ENCODE data around the gene COP1.

Gene COP1

DNA sequence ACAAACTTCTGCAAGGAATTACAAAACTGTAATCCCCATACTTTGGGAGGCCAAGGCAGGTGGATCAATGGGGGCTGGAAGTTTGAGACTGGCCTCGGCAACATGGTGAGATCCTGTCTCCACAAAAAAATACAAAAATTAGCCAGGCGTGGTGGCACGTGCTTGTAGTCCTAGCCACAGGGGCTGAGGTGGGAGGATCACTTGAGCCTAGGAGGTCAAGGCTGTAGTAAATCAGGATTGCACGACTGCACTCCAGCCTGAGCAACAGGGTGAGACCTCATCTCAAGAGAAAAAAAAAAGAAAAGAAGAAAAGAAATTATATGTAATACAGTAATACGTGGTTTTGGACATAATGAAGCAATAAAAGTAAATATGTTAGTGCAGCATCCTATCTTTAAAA lies 138.2 kb downstream of the COP1 start:
- peaks cover 0 to 27% of the 10 kb centered on the region in 2 donors for H3K36me3 ChIP-seq (replicated peaks in 1 of 2; ENCODE audit: control insufficient read depth in 2 of 2, insufficient read depth in 2 of 2, low read length in 2 of 2)
- H3K4me3 ChIP-seq (ENCODE audit: low read length in 2 of 2) = no peak overlapping the region
- no peak overlapping the region for H2BK5ac ChIP-seq (ENCODE audit: low read length)
- no peak overlapping the region for H3K23ac ChIP-seq (ENCODE audit: low read depth, low read length, poor library complexity)
- no peaks in the 10 kb centered on the region for H3K9me3 ChIP-seq (replicated peaks in 1 of 2; ENCODE audit: control insufficient read depth in 2 of 2, insufficient read depth in 1 of 2, low read depth in 1 of 2, low read length in 2 of 2)
- H3K14ac ChIP-seq (ENCODE audit: low read length) = no peak overlapping the region
- H2BK15ac ChIP-seq (ENCODE audit: low read length) = no peak overlapping the region
- DNase-seq (ENCODE audit: low spot score) = no peak
- no peak overlapping the region for H3K4me2 ChIP-seq (ENCODE audit: insufficient read depth, low read length, poor library complexity, severe bottlenecking)
- no peak overlapping the region for H2BK12ac ChIP-seq (ENCODE audit: low read length)
- no peak overlapping the region for H4K91ac ChIP-seq (ENCODE audit: low read depth, low read length, poor library complexity)
- H3K27me3 ChIP-seq (ENCODE audit: control insufficient read depth in 3 of 3, insufficient read depth in 3 of 3, low read depth in 1 of 3, low read length in 3 of 3) = no peaks in the 10 kb centered on the region
- H3K27ac ChIP-seq (replicated peaks; ENCODE audit: low read length) = no peak overlapping the region
- no peak overlapping the region for H3K4ac ChIP-seq (ENCODE audit: low read length)
- no peak overlapping the region for H2AK5ac ChIP-seq (ENCODE audit: low read depth, low read length)
- H2BK120ac ChIP-seq (ENCODE audit: low read depth, low read length) = no peak overlapping the region
- WGBS, 2 donors (ENCODE audit: extremely low coverage in 2 of 2, insufficient read length in 2 of 2, insufficient replicate concordance in 1 of 2) = no CpG with 5 or more reads among the region's 5 CpGs
- no peak overlapping the region for H4K8ac ChIP-seq (ENCODE audit: low read depth, low read length)
- no peak overlapping the region for H3K9ac ChIP-seq (ENCODE audit: low read depth, low read length, poor library complexity)
- H3K79me1 ChIP-seq (ENCODE audit: low read depth, low read length) = no peaks in the 10 kb centered on the region
- H3K18ac ChIP-seq (ENCODE audit: low read length) = no peak overlapping the region
- H3K4me1 ChIP-seq (ENCODE audit: control insufficient read depth in 2 of 2, insufficient read depth in 1 of 2, low read depth in 1 of 2, low read length in 2 of 2) = no peaks in the 10 kb centered on the region
- H2AFZ ChIP-seq (ENCODE audit: low read length) = no peak overlapping the region

DNA sequence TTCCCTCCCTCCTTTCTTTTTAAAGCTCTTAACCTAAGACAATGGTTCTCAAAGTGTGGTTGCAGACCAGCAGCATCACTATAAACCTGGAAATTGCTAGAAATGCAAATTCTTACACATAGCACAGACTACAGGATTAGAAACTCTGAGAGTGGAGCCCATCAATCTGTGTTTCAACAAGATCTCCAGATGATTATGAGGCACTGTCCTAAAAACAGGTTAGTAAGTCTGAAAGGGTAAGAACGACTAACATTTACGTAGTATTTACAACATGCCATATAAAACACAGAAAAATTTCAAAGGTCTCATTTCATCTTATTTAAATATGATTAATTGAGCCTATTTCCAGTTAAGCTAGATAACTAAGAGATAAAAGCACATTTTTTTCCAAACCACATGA lies 138.8 kb downstream of the COP1 start:
- no peak overlapping the region for H3K27ac ChIP-seq (replicated peaks; ENCODE audit: low read length)
- WGBS, 2 donors (ENCODE audit: extremely low coverage in 2 of 2, insufficient read length in 2 of 2, insufficient replicate concordance in 1 of 2) = no CpG with 5 or more reads among the region's 2 CpGs

GRCh38 chr1:176066709-176067108 lies 140.4 kb downstream of the COP1 start:
- H3K18ac ChIP-seq (ENCODE audit: low read length) = no peak overlapping the region
- H2BK5ac ChIP-seq (ENCODE audit: low read length) = no peak overlapping the region
- no peak overlapping the region for H3K9ac ChIP-seq (ENCODE audit: low read depth, low read length, poor library complexity)
- H2BK15ac ChIP-seq (ENCODE audit: low read length) = no peak overlapping the region
- H2AFZ ChIP-seq (ENCODE audit: low read length) = no peak overlapping the region
- H3K14ac ChIP-seq (ENCODE audit: low read length) = no peak overlapping the region
- H3K4ac ChIP-seq (ENCODE audit: low read length) = no peak overlapping the region
- no peaks in the 10 kb centered on the region for H3K9me3 ChIP-seq (replicated peaks in 1 of 2; ENCODE audit: control insufficient read depth in 2 of 2, insufficient read depth in 1 of 2, low read depth in 1 of 2, low read length in 2 of 2)
- no peak overlapping the region for H3K27ac ChIP-seq (replicated peaks; ENCODE audit: low read length)
- H2BK12ac ChIP-seq (ENCODE audit: low read length) = no peak overlapping the region
- no peak overlapping the region for H3K23ac ChIP-seq (ENCODE audit: low read depth, low read length, poor library complexity)
- no peaks in the 10 kb centered on the region for H3K27me3 ChIP-seq (ENCODE audit: control insufficient read depth in 3 of 3, insufficient read depth in 3 of 3, low read depth in 1 of 3, low read length in 3 of 3)
- H3K36me3 ChIP-seq (replicated peaks in 1 of 2; ENCODE audit: control insufficient read depth in 2 of 2, insufficient read depth in 2 of 2, low read length in 2 of 2) = peaks cover 0 to 23% of the 10 kb centered on the region in 2 donors
- no peak overlapping the region for H4K91ac ChIP-seq (ENCODE audit: low read depth, low read length, poor library complexity)
- H3K79me1 ChIP-seq (ENCODE audit: low read depth, low read length) = no peaks in the 10 kb centered on the region
- H2AK5ac ChIP-seq (ENCODE audit: low read depth, low read length) = no peak overlapping the region
- no peak for DNase-seq (ENCODE audit: low spot score)
- H3K4me1 ChIP-seq (ENCODE audit: control insufficient read depth in 2 of 2, insufficient read depth in 1 of 2, low read depth in 1 of 2, low read length in 2 of 2) = no peaks in the 10 kb centered on the region
- no CpG with 5 or more reads among the region's 1 CpG for WGBS, 2 donors (ENCODE audit: extremely low coverage in 2 of 2, insufficient read length in 2 of 2, insufficient replicate concordance in 1 of 2)
- H4K8ac ChIP-seq (ENCODE audit: low read depth, low read length) = no peak overlapping the region
- H3K4me2 ChIP-seq (ENCODE audit: insufficient read depth, low read length, poor library complexity, severe bottlenecking) = no peak overlapping the region
- H2BK120ac ChIP-seq (ENCODE audit: low read depth, low read length) = no peak overlapping the region
- no peak overlapping the region for H3K4me3 ChIP-seq (ENCODE audit: low read length in 2 of 2)

More for the DNA sequence above, 138.8 kb downstream of the COP1 start:
- no peak overlapping the region for H2BK5ac ChIP-seq (ENCODE audit: low read length)
- no peak overlapping the region for H3K23ac ChIP-seq (ENCODE audit: low read depth, low read length, poor library complexity)
- no peak overlapping the region for H3K18ac ChIP-seq (ENCODE audit: low read length)
- no peak overlapping the region for H3K4ac ChIP-seq (ENCODE audit: low read length)
- H4K8ac ChIP-seq (ENCODE audit: low read depth, low read length) = no peak overlapping the region
- no peaks in the 10 kb centered on the region for H3K79me1 ChIP-seq (ENCODE audit: low read depth, low read length)
- H2AK5ac ChIP-seq (ENCODE audit: low read depth, low read length) = no peak overlapping the region
- no peak overlapping the region for H3K4me3 ChIP-seq (ENCODE audit: low read length in 2 of 2)
- no peaks in the 10 kb centered on the region for H3K9me3 ChIP-seq (replicated peaks in 1 of 2; ENCODE audit: control insufficient read depth in 2 of 2, insufficient read depth in 1 of 2, low read depth in 1 of 2, low read length in 2 of 2)
- DNase-seq (ENCODE audit: low spot score) = no peak
- no peaks in the 10 kb centered on the region for H3K4me1 ChIP-seq (ENCODE audit: control insufficient read depth in 2 of 2, insufficient read depth in 1 of 2, low read depth in 1 of 2, low read length in 2 of 2)
- peaks cover 0 to 27% of the 10 kb centered on the region in 2 donors for H3K36me3 ChIP-seq (replicated peaks in 1 of 2; ENCODE audit: control insufficient read depth in 2 of 2, insufficient read depth in 2 of 2, low read length in 2 of 2)
- no peak overlapping the region for H4K91ac ChIP-seq (ENCODE audit: low read depth, low read length, poor library complexity)
- H2BK120ac ChIP-seq (ENCODE audit: low read depth, low read length) = no peak overlapping the region
- no peak overlapping the region for H2BK12ac ChIP-seq (ENCODE audit: low read length)
- H3K14ac ChIP-seq (ENCODE audit: low read length) = no peak overlapping the region
- H3K27me3 ChIP-seq (ENCODE audit: control insufficient read depth in 3 of 3, insufficient read depth in 3 of 3, low read depth in 1 of 3, low read length in 3 of 3) = no peaks in the 10 kb centered on the region
- H2AFZ ChIP-seq (ENCODE audit: low read length) = no peak overlapping the region
- no peak overlapping the region for H3K9ac ChIP-seq (ENCODE audit: low read depth, low read length, poor library complexity)
- no peak overlapping the region for H3K4me2 ChIP-seq (ENCODE audit: insufficient read depth, low read length, poor library complexity, severe bottlenecking)
- no peak overlapping the region for H2BK15ac ChIP-seq (ENCODE audit: low read length)

DNA sequence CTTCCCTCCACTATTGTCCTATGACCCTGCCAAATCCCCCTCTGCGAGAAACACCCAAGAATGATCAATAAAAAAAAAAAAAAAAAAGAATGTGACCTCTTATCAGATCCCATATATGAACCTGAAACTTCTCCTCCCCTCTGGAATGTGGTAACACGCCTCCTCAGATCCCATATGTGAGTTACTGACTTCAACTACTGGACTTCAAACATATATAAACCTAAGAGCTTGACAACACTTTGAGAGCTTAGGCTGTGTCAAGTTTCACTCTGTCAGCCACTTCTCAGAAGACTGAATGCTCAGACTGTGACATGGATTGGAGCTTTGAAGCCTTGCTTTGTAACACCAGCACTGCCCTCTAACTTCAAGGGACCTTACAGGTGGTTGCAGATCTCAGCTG lies 148.4 kb downstream of the COP1 start:
- no CpG with 5 or more reads among the region's 2 CpGs for WGBS, 2 donors (ENCODE audit: extremely low coverage in 2 of 2, insufficient read length in 2 of 2, insufficient replicate concordance in 1 of 2)
- Histone ChIP-seq H2BK15ac (ENCODE audit: low read length) (no peak overlapping the region), H2BK5ac (ENCODE audit: low read length) (no peak overlapping the region), H3K79me1 (ENCODE audit: low read depth, low read length) (no peaks in the 10 kb centered on the region), H3K9me3 (replicated peaks in 1 of 2; ENCODE audit: control insufficient read depth in 2 of 2, insufficient read depth in 1 of 2, low read depth in 1 of 2, low read length in 2 of 2) (no peaks in the 10 kb centered on the region), H3K4me2 (ENCODE audit: insufficient read depth, low read length, poor library complexity, severe bottlenecking) (peak overlapping the region; percentile 2), H2AFZ (ENCODE audit: low read length) (no peak overlapping the region), H4K91ac (ENCODE audit: low read depth, low read length, poor library complexity) (no peak overlapping the region), H3K4me3 (ENCODE audit: low read length in 2 of 2) (no peak overlapping the region), H3K9ac (ENCODE audit: low read depth, low read length, poor library complexity) (no peak overlapping the region), H2AK5ac (ENCODE audit: low read depth, low read length) (no peak overlapping the region), H3K27ac (replicated peaks; ENCODE audit: low read length) (peak overlapping the region; percentile 82), H3K18ac (ENCODE audit: low read length) (no peak overlapping the region), H3K4ac (ENCODE audit: low read length) (no peak overlapping the region), H3K23ac (ENCODE audit: low read depth, low read length, poor library complexity) (no peak overlapping the region), H4K8ac (ENCODE audit: low read depth, low read length) (no peak overlapping the region), H2BK120ac (ENCODE audit: low read depth, low read length) (no peak overlapping the region), H3K36me3 (replicated peaks in 1 of 2; ENCODE audit: control insufficient read depth in 2 of 2, insufficient read depth in 2 of 2, low read length in 2 of 2) (no peaks in the 10 kb centered on the region), H3K4me1 (ENCODE audit: control insufficient read depth in 2 of 2, insufficient read depth in 1 of 2, low read depth in 1 of 2, low read length in 2 of 2) (peaks cover 0 to 3% of the 10 kb centered on the region in 2 donors), H2BK12ac (ENCODE audit: low read length) (no peak overlapping the region), H3K14ac (ENCODE audit: low read length) (no peak overlapping the region), H3K27me3 (ENCODE audit: control insufficient read depth in 3 of 3, insufficient read depth in 3 of 3, low read depth in 1 of 3, low read length in 3 of 3) (no peaks in the 10 kb centered on the region)
- DNase-seq (ENCODE audit: low spot score) = peak; percentile 58

All from neuronal stem cell (in vitro differentiated cells).